Ureter (tissue), 1 donor: ENCODE data around the gene ASMTL. TPM values are rescaled to one million over a fixed set of nuclear protein-coding genes. Genes with fewer than 3 reads are reported as not detected.

Experiments
- total RNA-seq: library from RNA; stranded (reverse); gene quantifications from one replicate; pipeline ENCODE4 v1.2.4, GENCODE V29; 2023
- donor health status: DM: yes; HTN: yes; CAD: no.

ASMTL gene
- total RNA-seq, 1 donor from 2014 or later = 32.5 TPM

Other genes starting within 250 kb of the ASMTL start
- 0.42 TPM for gene CRLF2, start 240.3 kb downstream of the ASMTL start, total RNA-seq
- gene CSF2RA, start 184.1 kb downstream of the ASMTL start, total RNA-seq = 7.4 TPM
- 7.4 TPM for gene IL3RA, start 116.1 kb downstream of the ASMTL start, total RNA-seq
- gene SLC25A6, start 60.8 kb downstream of the ASMTL start, total RNA-seq = 391 TPM
- gene P2RY8, start 84.3 kb upstream of the ASMTL start, total RNA-seq = 3.4 TPM
- 45.1 TPM for gene AKAP17A, start 138.7 kb upstream of the ASMTL start, total RNA-seq
- gene ASMT, start 162.2 kb upstream of the ASMTL start, total RNA-seq = 1.3 TPM